LoVo (cell line): ENCODE data around the gene H2AZ2.
"Not testable (repeated sequence)": the region's sequence is repeated elsewhere in the genome, so short reads cannot be mapped to it uniquely, and the experiment has no call there.

Source experiments
- DNase-seq: peaks from one replicate; pipeline ENCODE4 v3.0.0-alpha.2; 2016; ENCODE audit warnings: low spot score

Gene H2AZ2

DNA sequence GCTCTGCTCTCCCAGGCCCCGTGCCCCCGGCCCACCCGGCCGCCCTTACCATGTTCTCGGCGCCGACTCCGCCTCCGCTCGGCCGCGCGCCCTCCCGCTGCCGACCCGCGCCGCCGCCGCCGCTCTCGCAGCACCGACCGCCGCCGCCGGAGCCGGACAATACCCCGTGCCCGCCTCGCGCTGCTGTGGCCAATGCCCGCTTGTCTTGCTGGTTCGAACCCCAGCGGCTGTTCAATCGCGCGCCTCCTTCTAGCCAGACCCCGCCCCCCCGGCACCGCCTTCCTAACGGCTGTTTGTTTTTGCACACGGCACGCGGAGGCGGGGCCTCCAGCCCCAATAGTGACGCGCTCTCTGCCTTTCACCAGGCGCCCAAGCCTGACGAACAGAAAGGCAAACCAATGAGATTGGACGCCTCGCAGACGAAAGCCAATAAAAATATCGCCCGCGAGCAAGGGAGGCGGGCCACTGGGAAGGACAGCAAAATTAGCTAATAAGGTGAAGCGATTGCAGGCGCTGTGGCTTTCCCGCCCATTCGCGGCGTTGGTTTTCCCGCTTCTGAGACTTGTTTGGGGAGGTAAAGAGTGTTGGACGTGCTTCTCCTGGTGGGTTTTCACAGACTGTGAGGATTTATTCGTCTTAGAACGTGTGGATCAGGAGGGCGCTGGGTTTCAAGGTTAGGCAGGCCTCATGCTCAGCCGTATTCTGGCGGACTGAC, at the start of gene H2AZ2:
Gene H2AZ2, minus strand, starts transcription at position 168 of the 715 bp plus-strand sequence. Its CDS starts 116 bp downstream, at position 52.
- DNase-seq, result peak; percentile 100

DNA sequence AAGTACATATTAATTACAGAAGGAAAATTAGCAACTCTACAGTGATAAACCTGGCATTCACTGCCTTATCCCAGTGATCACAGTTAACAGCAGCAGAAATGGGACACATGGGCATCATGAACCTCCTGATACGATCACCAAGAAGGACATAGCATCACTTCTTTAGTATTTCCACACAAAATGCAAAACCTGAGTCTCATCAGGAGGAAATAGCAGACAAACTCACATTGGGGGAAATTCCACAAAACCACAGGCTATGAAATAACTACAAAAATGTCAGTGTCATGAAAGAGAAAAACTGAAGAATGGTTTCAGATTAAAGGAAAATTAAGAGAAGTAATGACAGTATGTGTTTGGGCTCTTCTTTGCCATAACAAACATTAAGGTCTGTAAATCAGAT, 49.4 kb upstream of the H2AZ2 start:
- no peak for DNase-seq

GRCh38 chr7:44894888-44895580, 47.1 kb upstream of the H2AZ2 start:
- no peak for DNase-seq

DNA sequence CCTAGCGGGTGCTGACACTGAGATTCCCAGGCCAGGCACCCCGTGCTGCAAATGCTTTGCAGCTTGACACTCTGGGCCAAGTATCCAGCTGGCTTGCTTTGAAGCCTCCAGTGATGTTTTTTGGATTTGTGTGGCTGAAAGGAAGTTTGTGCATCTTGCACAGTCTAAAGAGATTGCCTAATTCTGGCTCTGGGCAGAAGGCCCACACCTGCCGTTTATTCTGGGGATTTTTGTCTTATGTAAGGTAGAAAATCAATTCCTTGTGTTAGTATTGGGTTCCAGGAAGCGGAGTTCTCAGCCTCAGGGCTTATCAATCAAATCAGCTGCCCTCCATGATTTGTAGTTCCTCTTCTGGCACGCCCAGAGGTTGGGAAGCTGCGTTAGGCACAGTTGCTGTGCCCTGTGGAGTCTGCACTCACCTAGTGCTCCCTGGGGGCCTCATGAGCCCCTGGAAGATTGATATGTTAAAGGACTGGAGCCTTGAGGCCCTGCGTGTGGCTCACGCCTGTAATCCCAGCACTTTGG, 45.9 kb upstream of the H2AZ2 start:
- no peak for DNase-seq

GRCh38 chr7:44891791-44892190, 43.9 kb upstream of the H2AZ2 start:
- no peak for DNase-seq

DNA sequence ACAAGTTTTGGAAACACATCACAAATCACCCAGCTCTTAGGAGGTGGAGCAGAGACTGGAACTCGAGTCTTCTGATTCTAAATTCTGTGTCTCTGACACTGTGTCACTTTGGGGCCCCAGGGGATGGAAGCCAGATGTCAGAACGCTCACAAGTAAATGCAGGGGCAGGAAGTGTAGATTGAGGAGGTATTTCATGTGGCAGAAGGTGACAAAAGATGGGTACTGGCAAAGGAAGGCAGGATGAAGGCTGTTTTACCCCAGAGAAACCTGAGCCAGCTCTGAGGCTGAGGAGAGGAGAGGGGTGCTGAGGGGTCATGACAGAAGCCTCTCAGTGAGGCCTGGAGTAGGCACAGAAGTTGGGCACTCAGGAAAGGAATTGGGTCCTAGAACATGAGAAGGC, 43.5 kb upstream of the H2AZ2 start:
- no peak for DNase-seq

GRCh38 chr7:44889086-44889781, 41.3 kb upstream of the H2AZ2 start:
- no peak for DNase-seq

- DNase-seq, result no peak
These were observed 39.4 kb upstream of the H2AZ2 start for GRCh38 chr7:44887293-44887692.

DNA sequence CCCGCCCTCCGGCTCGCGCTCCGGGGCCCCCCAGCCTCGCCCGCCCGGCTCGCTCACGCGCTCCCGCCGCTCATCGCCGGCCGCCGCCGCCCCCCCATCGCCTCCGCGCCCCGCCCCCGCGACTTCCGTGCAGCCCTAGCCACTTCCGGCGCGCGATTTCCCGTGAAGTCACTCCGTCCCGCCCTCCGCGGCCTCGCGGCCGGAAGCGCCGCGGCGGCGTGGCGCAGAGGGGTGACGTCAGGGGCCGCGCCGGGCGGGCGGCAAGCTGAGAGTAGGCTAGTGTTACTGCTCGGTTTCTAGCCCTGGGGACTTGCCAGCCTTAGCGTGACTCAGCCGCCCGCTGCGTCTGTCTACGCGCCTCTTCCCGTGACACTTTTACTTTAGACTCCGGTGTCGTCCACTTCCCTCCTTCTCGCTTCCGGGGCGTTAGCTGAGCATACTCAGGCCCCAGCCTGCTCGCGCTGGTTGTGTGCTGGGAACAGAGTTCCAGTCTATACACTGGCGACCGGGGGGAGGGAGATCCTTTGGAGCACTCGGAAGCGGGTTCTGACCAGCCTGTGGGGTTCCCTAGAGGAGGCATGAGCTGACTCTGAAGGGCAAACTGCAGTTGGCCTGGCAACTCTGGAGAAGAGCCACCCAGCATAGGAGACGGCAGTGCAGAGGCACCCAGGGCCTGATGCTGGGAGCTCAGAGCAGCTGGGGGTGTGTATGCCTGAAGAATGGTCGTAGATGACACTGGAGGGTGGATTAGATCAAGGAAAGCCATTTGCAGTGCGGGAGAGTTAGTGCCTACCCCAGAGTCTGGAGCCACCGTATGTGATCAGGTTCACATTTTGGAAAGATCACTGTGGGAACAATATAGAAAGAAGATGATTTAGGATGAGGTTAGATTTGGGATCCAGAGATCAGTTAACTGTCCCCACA, 37.8 kb upstream of the H2AZ2 start, which contains the start of gene PURB:
Gene PURB, minus strand, starts transcription at position 137 of the 924 bp plus-strand sequence. CDS start 182 bp downstream, outside the sequence.
- DNase-seq, result peak; percentile 99

DNA sequence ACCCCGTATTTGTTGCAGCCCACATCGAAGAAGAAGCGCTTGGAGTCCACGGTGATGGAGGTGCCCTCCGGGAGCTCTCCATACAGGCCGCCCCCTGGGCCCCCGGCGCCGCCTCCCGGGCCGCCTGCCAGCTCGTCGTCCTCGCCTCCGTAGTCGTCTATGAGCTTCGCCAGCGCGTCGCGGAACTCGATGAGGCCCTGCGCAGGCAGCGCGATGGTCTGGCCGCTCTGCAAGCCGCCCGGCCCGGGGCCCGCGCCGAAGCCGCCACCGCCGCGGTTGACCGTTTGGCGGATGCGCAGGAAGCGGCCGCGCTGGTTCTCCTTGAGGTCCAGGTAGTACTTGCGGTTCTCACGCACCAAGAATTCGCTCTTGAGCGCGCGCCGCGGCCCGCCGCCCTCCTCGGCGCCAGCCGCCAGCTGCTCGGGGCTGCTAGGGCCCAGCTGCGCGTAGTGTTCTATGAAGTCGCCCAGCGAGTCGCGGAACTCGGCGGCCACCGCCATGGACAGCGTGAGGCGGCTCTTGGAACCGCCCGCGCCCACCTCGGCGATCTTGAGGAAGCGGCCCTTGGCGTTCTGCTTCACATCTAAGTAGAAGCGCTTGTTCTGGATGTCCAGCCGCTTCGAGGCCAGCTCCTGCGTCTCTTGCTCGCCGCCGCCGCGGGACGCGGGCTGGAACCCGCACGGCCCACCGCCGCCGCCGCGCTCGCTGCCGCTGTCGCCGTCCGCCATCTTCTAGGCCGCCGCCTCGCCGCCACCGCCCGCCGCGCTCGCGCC, 36.9 kb upstream of the H2AZ2 start:
- DNase-seq, result peak; percentile 20

DNA sequence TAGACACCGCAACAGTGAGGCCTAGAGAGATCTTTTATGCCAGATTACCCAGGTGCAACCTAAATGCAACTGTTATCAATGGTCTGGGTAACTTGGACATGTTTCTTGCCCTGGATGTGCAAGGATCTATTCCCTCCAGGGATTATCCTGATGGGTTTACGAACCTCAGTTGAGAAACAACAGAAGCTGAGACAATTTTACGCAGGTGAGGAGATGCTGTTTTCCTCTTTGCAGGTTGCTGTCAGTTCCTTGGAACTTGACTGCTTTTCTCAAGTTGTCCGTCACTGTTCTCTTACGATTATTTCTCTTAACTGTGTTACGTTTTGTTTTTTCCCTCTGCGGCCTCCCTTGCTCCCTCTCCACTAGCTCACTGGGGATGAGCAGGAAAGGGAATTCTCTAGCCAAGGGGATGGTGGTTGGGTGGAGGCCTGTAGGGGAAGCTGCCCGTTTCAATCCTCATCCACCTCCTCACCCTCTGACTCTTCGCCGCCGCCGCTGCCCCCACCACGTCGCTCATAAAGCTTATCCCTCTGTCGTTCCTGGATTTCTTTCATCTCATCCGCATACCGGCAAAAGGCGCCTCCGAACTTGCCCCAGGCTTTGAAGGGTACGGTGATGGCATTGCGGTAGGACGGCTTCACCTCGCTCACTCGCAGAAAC, 36.2 kb upstream of the H2AZ2 start:
- DNase-seq, result no peak

GRCh38 chr7:44882899-44883298, 35.0 kb upstream of the H2AZ2 start:
- DNase-seq, result no peak

- no peak for DNase-seq
These were observed 33.7 kb upstream of the H2AZ2 start for GRCh38 chr7:44881610-44882009.

GRCh38 chr7:44881066-44881600, 33.2 kb upstream of the H2AZ2 start:
- DNase-seq, result no peak

DNA sequence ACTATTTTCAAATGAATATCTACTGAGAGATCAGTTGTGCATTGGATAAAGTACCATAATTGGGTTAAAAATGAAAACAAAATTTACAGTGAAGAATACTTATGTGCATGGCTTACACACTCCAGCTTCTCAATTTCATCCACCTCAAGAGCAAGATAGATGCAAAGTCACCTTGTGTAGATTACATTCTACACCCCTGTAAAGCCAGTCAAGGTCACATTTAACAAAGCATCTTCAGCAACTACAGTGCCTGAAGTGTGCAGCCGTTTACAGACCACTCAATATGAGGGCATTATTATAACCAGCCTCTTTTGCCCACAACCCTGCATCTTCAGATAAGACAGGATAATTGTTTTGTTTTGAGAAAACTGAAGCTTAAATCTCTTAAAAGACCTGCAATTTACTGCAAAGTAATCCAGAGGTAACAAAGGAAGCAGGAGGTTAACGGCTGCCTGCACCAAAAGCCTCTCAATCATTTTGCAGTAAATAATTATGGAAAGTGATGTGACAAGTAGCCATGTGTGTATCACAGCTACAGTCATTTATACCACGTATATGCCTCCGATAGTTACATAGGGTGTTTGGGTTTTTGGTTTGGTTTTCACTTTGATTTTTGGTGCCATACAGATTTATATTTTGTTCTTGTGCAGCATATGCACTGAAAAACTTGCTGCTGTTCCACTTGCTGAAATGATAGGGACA, 32.6 kb upstream of the H2AZ2 start:
- no peak for DNase-seq

DNA sequence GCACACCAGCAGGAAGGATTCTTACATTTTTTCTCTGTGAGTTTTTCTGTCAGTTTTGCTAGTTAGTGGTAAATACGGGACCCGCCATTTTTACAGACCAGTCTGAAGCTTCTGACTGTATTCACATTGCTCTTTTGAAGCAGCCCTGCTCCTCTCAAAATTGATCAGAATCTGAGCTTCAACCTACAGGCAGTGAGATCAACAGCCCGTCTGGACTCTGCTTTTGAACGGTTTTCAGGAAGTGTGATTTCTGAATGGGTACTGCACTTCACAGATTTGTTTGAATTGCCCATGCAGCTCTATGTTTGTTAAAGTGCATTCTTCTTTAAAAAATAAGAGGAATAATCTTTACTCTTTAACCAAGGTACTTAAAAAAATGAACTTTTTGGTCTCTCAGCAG, 28.5 kb upstream of the H2AZ2 start:
- no peak for DNase-seq

- no peak for DNase-seq
These were observed 27.4 kb upstream of the H2AZ2 start for GRCh38 chr7:44875241-44875640.

DNA sequence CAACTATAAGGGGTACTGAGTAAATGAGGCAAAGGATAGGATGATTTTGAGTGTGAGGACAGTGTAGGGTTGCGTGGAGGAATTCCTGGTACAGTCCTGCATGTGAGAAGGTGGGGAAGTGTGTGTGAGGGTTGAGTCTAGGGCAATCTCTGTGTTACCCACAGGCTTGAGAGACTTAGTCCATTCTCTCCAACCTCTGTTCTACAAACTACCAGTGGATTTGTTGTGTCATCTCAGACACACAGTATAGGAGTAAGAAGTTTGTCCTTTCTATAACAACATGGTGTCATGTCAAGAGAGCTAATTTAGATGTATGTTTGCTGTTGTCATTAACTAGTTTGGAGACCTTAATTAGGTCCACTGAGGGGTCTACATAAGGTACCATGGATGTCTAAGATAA, 24.9 kb upstream of the H2AZ2 start:
- no peak for DNase-seq

DNA sequence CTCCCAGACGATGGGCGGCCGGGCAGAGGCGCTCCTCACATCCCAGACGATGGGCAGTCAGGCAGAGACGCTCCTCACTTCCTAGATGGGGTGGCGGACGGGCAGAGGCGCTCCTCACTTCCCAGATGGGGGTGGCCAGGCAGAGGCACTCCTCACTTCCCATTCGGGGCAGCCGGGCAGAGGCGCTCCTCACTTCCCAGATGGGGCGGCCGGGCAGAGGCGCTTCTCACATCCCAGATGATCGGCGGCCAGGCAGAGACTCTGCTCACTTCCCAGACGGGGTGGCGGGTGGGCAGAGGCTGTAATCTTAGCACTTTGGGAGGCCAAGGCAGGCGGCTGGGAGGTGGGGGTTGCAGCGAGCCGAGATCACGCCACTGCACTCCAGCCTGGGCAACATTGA, 24.0 kb upstream of the H2AZ2 start:
- not testable (repeated sequence) for DNase-seq
